GM23248 (cell line): ENCODE results near the gene CUEDC2. TPM values are rescaled to one million over a fixed set of nuclear protein-coding genes. Genes with fewer than 3 reads are reported as not detected.

Source experiments
- DNase-seq: peaks from one replicate; pipeline ENCODE4 v3.0.0-alpha.2; 2015
- H2AFZ ChIP-seq: fragments of 200-600 bp; sonication (generic); 2 replicates; pipeline ENCODE4 v1.6.1; 2016; ENCODE audit warnings: antibody characterized with exemption
- H3F3A ChIP-seq: fragments of 200-600 bp; sonication (generic); 2 replicates; pipeline ENCODE4 v1.6.1; 2016; ENCODE audit warnings: mild to moderate bottlenecking, antibody characterized with exemption, mixed run types; ENCODE audit not compliant: insufficient read depth
- H3K27ac ChIP-seq: fragments of 200-600 bp; sonication (generic); 2 replicates; pipeline ENCODE4 v1.5.1; 2016; ENCODE audit warnings: mild to moderate bottlenecking
- H3K27me3 ChIP-seq: fragments of 200-600 bp; sonication (generic); replicated peaks from 2 replicates; pipeline ENCODE4 v1.6.1; 2016; ENCODE audit warnings: mild to moderate bottlenecking; ENCODE audit not compliant: insufficient read depth
- H3K36me3 ChIP-seq: fragments of 200-600 bp; sonication (generic); 2 replicates; pipeline ENCODE4 v1.6.1; 2016; ENCODE audit warnings: low read depth, mild to moderate bottlenecking
- H3K4me1 ChIP-seq: fragments of 200-600 bp; sonication (generic); 2 replicates; pipeline ENCODE4 v1.6.1; 2016; ENCODE audit warnings: mild to moderate bottlenecking; ENCODE audit not compliant: insufficient read depth
- H3K4me2 ChIP-seq: fragments of 200-600 bp; sonication (generic); one replicate; pipeline ENCODE4 v1.6.1; 2016; ENCODE audit warnings: mild to moderate bottlenecking; ENCODE audit not compliant: unreplicated experiment
- H3K4me3 ChIP-seq: fragments of 200-600 bp; sonication (generic); 2 replicates; pipeline ENCODE4 v1.5.1; 2016; ENCODE audit warnings: mild to moderate bottlenecking
- H3K79me2 ChIP-seq: fragments of 200-600 bp; sonication (generic); 2 replicates; pipeline ENCODE4 v1.6.1; 2016; ENCODE audit warnings: mild to moderate bottlenecking; ENCODE audit not compliant: insufficient read depth
- H3K9ac ChIP-seq: fragments of 200-600 bp; sonication (generic); 2 replicates; pipeline ENCODE4 v1.6.1; 2016; ENCODE audit warnings: mild to moderate bottlenecking
- H3K9me2 ChIP-seq: fragments of 200-600 bp; sonication (generic); 2 replicates; pipeline ENCODE4 v1.6.1; 2016; ENCODE audit warnings: mixed run types, mild to moderate bottlenecking, moderate library complexity; ENCODE audit not compliant: insufficient read depth
- H3K9me3 ChIP-seq: fragments of 200-600 bp; sonication (generic); one replicate; pipeline ENCODE4 v1.6.1; 2017; ENCODE audit warnings: low read depth
- H4K20me1 ChIP-seq: fragments of 200-600 bp; sonication (generic); 2 replicates; pipeline ENCODE4 v1.6.0; 2016; ENCODE audit not compliant: insufficient read depth
- EZH2 ChIP-seq: fragments of 200-600 bp; sonication (generic); IDR thresholded peaks from 2 replicates; pipeline ENCODE4 v1.6.1; 2018; ENCODE audit warnings: antibody characterized with exemption, mild to moderate bottlenecking; ENCODE audit not compliant: insufficient read depth, poor library complexity, severe bottlenecking
- EZH2phosphoT487 ChIP-seq: fragments of 200-600 bp; sonication (generic); IDR thresholded peaks from 2 replicates; pipeline ENCODE4 v1.6.1; 2018; ENCODE audit warnings: antibody characterized with exemption, moderate library complexity, mild to moderate bottlenecking, low read depth; ENCODE audit not compliant: insufficient read depth
- WGBS, 2 experiments: methylation state at CpG; one replicate each; pipeline ENCODE4 v1.1.6; 2015 to 2017; ENCODE audit warnings: low lambda C conversion rate in 2 of 2, low coverage in 1 of 2; ENCODE audit errors: missing lambda C conversion rate in 2 of 2; 5-methylcytosine and 5-hydroxymethylcytosine counted together
- in situ Hi-C: fragments of 300-500 bp; cut with MboI; formaldehyde crosslinking; loops from 2 replicates; pipeline ENCODE4 v1.15.0; 2020
- polyA plus RNA-seq: library from polyadenylated mRNA; unstranded; fragments of >200 nt; fragmentation: Nextera tagmentation; extraction: Ambion mirVana; gene quantifications from 2 replicates; pipeline ENCODE4 v1.2.1, GENCODE V29; 2016
- total RNA-seq: library from RNA; depleted of rRNA; stranded (reverse); fragments of >200 nt; shearing (Covaris generic); gene quantifications from 2 replicates; pipeline ENCODE4 v1.2.3, GENCODE V29; 2014

The CUEDC2 gene
- total and polyA plus RNA-seq, 2 experiments from 2014 or later: 54.1 to 87.6 TPM

GRCh38 chr10:102405632-102406031 lies 26.7 kb downstream of the CUEDC2 start:
- DNase-seq: no peak
- Histone ChIP-seq H3F3A (no peaks in the 10 kb centered on the region), H3K79me2 (no peaks in the 10 kb centered on the region), H3K27ac (no peak overlapping the region), H3K4me3 (no peak overlapping the region), H3K9me3 (no peaks in the 10 kb centered on the region), H3K9me2 (no peaks in the 10 kb centered on the region), H3K4me2 (no peak overlapping the region), H2AFZ (no peak overlapping the region), H3K27me3 (peaks cover 6% of the 10 kb centered on the region; the same call in 1 of the 2 replicates), H4K20me1 (no peaks in the 10 kb centered on the region), H3K4me1 (peaks cover 6% of the 10 kb centered on the region; the same call in 1 of the 2 replicates), H3K9ac (no peak overlapping the region), H3K36me3 (no peaks in the 10 kb centered on the region)
- 41 to 47% methylated on average over 6 of the region's 6 CpGs for WGBS, 2 experiments
- TF ChIP-seq EZH2: no peak
- no peak for TF ChIP-seq EZH2phosphoT487
- in situ Hi-C loops: no loop called here

- no peaks in the 10 kb centered on the region for H3K79me2 ChIP-seq
- peaks cover 6% of the 10 kb centered on the region; the same call in 1 of the 2 replicates for H3K27me3 ChIP-seq
- no peaks in the 10 kb centered on the region for H3F3A ChIP-seq
- H3K4me3 ChIP-seq: no peak overlapping the region
- in situ Hi-C loops: no loop called here
- no peak for DNase-seq
- H3K4me2 ChIP-seq: no peak overlapping the region
- H3K4me1 ChIP-seq: peaks cover 6% of the 10 kb centered on the region; the same call in 1 of the 2 replicates
- no peaks in the 10 kb centered on the region for H4K20me1 ChIP-seq
- no peak overlapping the region for H3K9ac ChIP-seq
- WGBS, 2 experiments: 73 to 74% methylated on average over 19 of the region's 19 CpGs
- no peak overlapping the region for H3K27ac ChIP-seq
- no peaks in the 10 kb centered on the region for H3K9me3 ChIP-seq
- TF ChIP-seq EZH2phosphoT487: no peak
- no peak for TF ChIP-seq EZH2
- no peaks in the 10 kb centered on the region for H3K9me2 ChIP-seq
- no peak overlapping the region for H2AFZ ChIP-seq
- no peaks in the 10 kb centered on the region for H3K36me3 ChIP-seq
These were observed 27.2 kb downstream of the CUEDC2 start for GRCh38 chr10:102405108-102405571.

- Histone ChIP-seq H3K4me2 (no peak overlapping the region), H3K9ac (no peak overlapping the region), H3K79me2 (no peaks in the 10 kb centered on the region), H2AFZ (no peak overlapping the region), H3K27me3 (0 out of 2 replicates have a peak, but pooled peaks cover under 1% of the 10 kb centered on the region), H3K27ac (no peak overlapping the region), H3K4me1 (peaks cover 9% of the 10 kb centered on the region; the same call in 1 of the 2 replicates), H3K36me3 (no peaks in the 10 kb centered on the region), H3K9me2 (no peaks in the 10 kb centered on the region), H4K20me1 (no peaks in the 10 kb centered on the region), H3F3A (no peaks in the 10 kb centered on the region), H3K9me3 (no peaks in the 10 kb centered on the region), H3K4me3 (no peak overlapping the region)
- TF ChIP-seq EZH2: no peak
- TF ChIP-seq EZH2phosphoT487: no peak
- in situ Hi-C loops: no loop called here
- no peak for DNase-seq
- WGBS, 2 experiments: 80% methylated on average over 11 to 17 of the region's 17 CpGs
These were observed 27.8 kb downstream of the CUEDC2 start for GRCh38 chr10:102404361-102405107.

GRCh38 chr10:102403115-102403514 lies 29.3 kb downstream of the CUEDC2 start:
- H3K4me3 ChIP-seq: no peak overlapping the region
- H3K9me2 ChIP-seq: no peaks in the 10 kb centered on the region
- 85 to 90% methylated on average over 12 to 13 of the region's 13 CpGs for WGBS, 2 experiments
- no peak overlapping the region for H3K4me2 ChIP-seq
- H3K79me2 ChIP-seq: no peaks in the 10 kb centered on the region
- H4K20me1 ChIP-seq: no peaks in the 10 kb centered on the region
- in situ Hi-C loops: no loop called here
- H3K9me3 ChIP-seq: no peaks in the 10 kb centered on the region
- DNase-seq: no peak
- H3K36me3 ChIP-seq: no peaks in the 10 kb centered on the region
- H3K4me1 ChIP-seq: peaks cover 9% of the 10 kb centered on the region; the same call in 1 of the 2 replicates
- H2AFZ ChIP-seq: no peak overlapping the region
- H3K9ac ChIP-seq: no peak overlapping the region
- no peaks in the 10 kb centered on the region for H3F3A ChIP-seq
- H3K27ac ChIP-seq: no peak overlapping the region
- H3K27me3 ChIP-seq: no peaks in the 10 kb centered on the region
- TF ChIP-seq EZH2phosphoT487: no peak
- no peak for TF ChIP-seq EZH2
